Measurements from ENCODE around the gene NLRC3.

NLRC3 gene

GRCh38 chr16:3599922-3600321, 22.7 kb upstream of the NLRC3 start:
- no peak for DNase-seq
- in situ Hi-C loops (cut with MboI; ENCODE audit: low pct_unique_long_range_greater_than_20kb, low sequenced_read_pairs): no loop called here

GRCh38 chr16:3599121-3599520, 21.9 kb upstream of the NLRC3 start:
- in situ Hi-C loops (cut with MboI; ENCODE audit: low pct_unique_long_range_greater_than_20kb, low sequenced_read_pairs): no loop called here
- no peak for DNase-seq

GRCh38 chr16:3598236-3598635, 21.0 kb upstream of the NLRC3 start:
- no peak for DNase-seq
- in situ Hi-C loops (cut with MboI; ENCODE audit: low pct_unique_long_range_greater_than_20kb, low sequenced_read_pairs): no loop called here

- no peak for DNase-seq
- in situ Hi-C loops (cut with MboI; ENCODE audit: low pct_unique_long_range_greater_than_20kb, low sequenced_read_pairs): no loop called here
Observed at GRCh38 chr16:3597676-3598075, 20.5 kb upstream of the NLRC3 start.

GRCh38 chr16:3597226-3597625, 20.0 kb upstream of the NLRC3 start:
- in situ Hi-C loops (cut with MboI; ENCODE audit: low pct_unique_long_range_greater_than_20kb, low sequenced_read_pairs): no loop called here
- DNase-seq: no peak

GRCh38 chr16:3596101-3596861, 19.1 kb upstream of the NLRC3 start:
- in situ Hi-C loops (cut with MboI; ENCODE audit: low pct_unique_long_range_greater_than_20kb, low sequenced_read_pairs): no loop called here

GRCh38 chr16:3595521-3596021, 18.4 kb upstream of the NLRC3 start:
- no peak for DNase-seq
- in situ Hi-C loops (cut with MboI; ENCODE audit: low pct_unique_long_range_greater_than_20kb, low sequenced_read_pairs): no loop called here

More at GRCh38 chr16:3596101-3596861, 19.1 kb upstream of the NLRC3 start:
- no peak for DNase-seq

- in situ Hi-C loops (cut with MboI; ENCODE audit: low pct_unique_long_range_greater_than_20kb, low sequenced_read_pairs): no loop called here
Observed at GRCh38 chr16:3595110-3595486, 17.9 kb upstream of the NLRC3 start.

GRCh38 chr16:3594316-3595109, 17.3 kb upstream of the NLRC3 start:
- DNase-seq: no peak
- in situ Hi-C loops (cut with MboI; ENCODE audit: low pct_unique_long_range_greater_than_20kb, low sequenced_read_pairs): no loop called here

More at GRCh38 chr16:3595110-3595486, 17.9 kb upstream of the NLRC3 start:
- no peak for DNase-seq

- no peak for DNase-seq
- in situ Hi-C loops (cut with MboI; ENCODE audit: low pct_unique_long_range_greater_than_20kb, low sequenced_read_pairs): no loop called here
Observed at GRCh38 chr16:3592559-3592958, 15.4 kb upstream of the NLRC3 start.

- no peak for DNase-seq
- in situ Hi-C loops (cut with MboI; ENCODE audit: low pct_unique_long_range_greater_than_20kb, low sequenced_read_pairs): no loop called here
Observed at GRCh38 chr16:3591991-3592390, 14.8 kb upstream of the NLRC3 start.

- in situ Hi-C loops (cut with MboI; ENCODE audit: low pct_unique_long_range_greater_than_20kb, low sequenced_read_pairs): no loop called here
- no peak for DNase-seq
Observed at GRCh38 chr16:3591436-3591803, 14.2 kb upstream of the NLRC3 start.

GRCh38 chr16:3590736-3591435, 13.7 kb upstream of the NLRC3 start:
- DNase-seq: peak; percentile 52
- in situ Hi-C loops (cut with MboI; ENCODE audit: low pct_unique_long_range_greater_than_20kb, low sequenced_read_pairs): no loop called here

GRCh38 chr16:3589991-3590701, 12.9 kb upstream of the NLRC3 start:
- DNase-seq: no peak
- in situ Hi-C loops (cut with MboI; ENCODE audit: low pct_unique_long_range_greater_than_20kb, low sequenced_read_pairs): no loop called here

- no peak for DNase-seq
- in situ Hi-C loops (cut with MboI; ENCODE audit: low pct_unique_long_range_greater_than_20kb, low sequenced_read_pairs): no loop called here
Observed at GRCh38 chr16:3589441-3589921, 12.3 kb upstream of the NLRC3 start.

- DNase-seq: no peak
- in situ Hi-C loops (cut with MboI; ENCODE audit: low pct_unique_long_range_greater_than_20kb, low sequenced_read_pairs): no loop called here
Observed at GRCh38 chr16:3589001-3589400, 11.8 kb upstream of the NLRC3 start.

- DNase-seq: no peak
- in situ Hi-C loops (cut with MboI; ENCODE audit: low pct_unique_long_range_greater_than_20kb, low sequenced_read_pairs): no loop called here
Observed at GRCh38 chr16:3587547-3588110, 10.4 kb upstream of the NLRC3 start.

GRCh38 chr16:3584412-3584811, 7.2 kb upstream of the NLRC3 start:
- in situ Hi-C loops (cut with MboI; ENCODE audit: low pct_unique_long_range_greater_than_20kb, low sequenced_read_pairs): no loop called here
- no peak for DNase-seq
